Sigmoid colon (tissue), 7 donors: ENCODE results near the gene CD24. TPM values are rescaled to one million over a fixed set of nuclear protein-coding genes. Genes with fewer than 3 reads are reported as not detected.

Experiments used
- DNase-seq: peaks from one replicate; pipeline ENCODE4 v3.0.0-alpha.2; 2019
- H3K27ac ChIP-seq, 4 donors: fragments of 200-600 bp; sonication (generic); one replicate each; pipeline ENCODE4 v1.5.1; 2016 to 2019; ENCODE audit warnings: mild to moderate bottlenecking in 1 of 4
- H3K27me3 ChIP-seq, 3 donors: fragments of 200-600 bp; sonication (generic); one replicate each; pipeline ENCODE4 v1.5.1; 2019; ENCODE audit warnings: mild to moderate bottlenecking in 1 of 3
- H3K36me3 ChIP-seq, 4 donors: fragments of 200-600 bp; sonication (generic); one replicate each; pipeline ENCODE4 v1.5.1; 2016 to 2019
- H3K4me1 ChIP-seq, 4 donors: fragments of 200-600 bp; sonication (generic); one replicate each; pipeline ENCODE4 v1.5.1; 2017 to 2019
- H3K4me3 ChIP-seq, 4 donors: fragments of 200-600 bp; sonication (generic); one replicate each; pipeline ENCODE4 v1.5.1; 2017 to 2019; ENCODE audit warnings: mild to moderate bottlenecking in 2 of 4, moderate library complexity in 1 of 4
- H3K9me3 ChIP-seq, 4 donors: fragments of 200-600 bp in 3 of 4; sonication (generic) in 3 of 4; one replicate each; pipeline versions ENCODE4 v1.5.1 to v1.6.1; 2013 to 2019
- CTCF ChIP-seq, 4 experiments: fragments of 450-650 bp in 3 of 4; fragments of 200-600 bp in 1 of 4; IDR thresholded peaks; one replicate each; pipeline ENCODE4 v1.5.1; 2016 to 2019; ENCODE audit warnings: antibody characterized with exemption in 4 of 4, mild to moderate bottlenecking in 3 of 4, moderate library complexity in 2 of 4
- EP300 ChIP-seq, 4 donors: sonication (generic); formaldehyde crosslinking; IDR thresholded peaks; one replicate each; pipeline ENCODE4 v1.6.1; 2017; ENCODE audit warnings: antibody characterized with exemption in 4 of 4
- POLR2A ChIP-seq, 2 donors: fragments of 450-650 bp; IDR thresholded peaks; one replicate each; pipeline ENCODE4 v1.6.1; 2016; ENCODE audit warnings: antibody characterized with exemption in 2 of 2, mild to moderate bottlenecking in 2 of 2, moderate library complexity in 2 of 2
- POLR2AphosphoS5 ChIP-seq, 4 donors: sonication (generic); formaldehyde crosslinking; IDR thresholded peaks; one replicate each; pipeline ENCODE4 v1.6.1; 2017; ENCODE audit warnings: antibody characterized with exemption in 4 of 4
- WGBS, 2 donors: extraction: QIAGEN DNeasy Blood & Tissue Kit; methylation state at CpG; one replicate each; pipeline ENCODE4 v1.1.7; 2013; 5-methylcytosine and 5-hydroxymethylcytosine counted together
- intact Hi-C: fragments of 100-400 bp; cut with DNase I; formaldehyde crosslinking; loops from one replicate; pipeline ENCODE4 v1.15.1; 2023
- polyA plus RNA-seq, 3 donors: library from polyadenylated mRNA; stranded (reverse); fragments of 200-250 nt; gene quantifications; one replicate each; pipeline ENCODE4 v1.2.3, GENCODE V29; 2013
- total RNA-seq, 4 donors: library from RNA; depleted of rRNA; stranded (reverse); fragments of >200 nt; gene quantifications; one replicate each; pipeline ENCODE4 v1.1.0, GENCODE V29; 2016
- donor health status: healthy with polysubstance abuse.
- donor health status: Bipolar disorder and iron deficiency.
- donor health status: healthy.

Gene CD24
- total and polyA plus RNA-seq, 7 donors = 1.2 to 1,379 (median 13.2) TPM

- 82 to 88% methylated on average over 4 of the region's 4 CpGs for WGBS, 2 donors
- no peaks in the 10 kb centered on the region for H3K4me1 ChIP-seq
- no peaks in the 10 kb centered on the region for H3K36me3 ChIP-seq
- TF ChIP-seq POLR2A (IDR thresholded peaks at IDR 0.05) (no peak), CTCF (IDR thresholded peaks at IDR 0.05) (no peak), EP300 (IDR thresholded peaks at IDR 0.05) (no peak), POLR2AphosphoS5 (IDR thresholded peaks at IDR 0.05) (no peak)
- H3K27ac ChIP-seq = no peak overlapping the region
- H3K9me3 ChIP-seq = no peaks in the 10 kb centered on the region
- DNase-seq = no peak
- H3K4me3 ChIP-seq = no peak overlapping the region
- peaks cover 0 to 34% (median 0%) of the 10 kb centered on the region in 3 donors for H3K27me3 ChIP-seq
- intact Hi-C loops = no loop called here
These were observed 7.4 kb upstream of the CD24 start for GRCh38 chr6:106981926-106982325.

- Histone ChIP-seq H3K9me3 (no peaks in the 10 kb centered on the region), H3K36me3 (no peaks in the 10 kb centered on the region), H3K4me1 (no peaks in the 10 kb centered on the region), H3K27me3 (peaks cover 0 to 44% (median 6%) of the 10 kb centered on the region in 3 donors), H3K27ac (no peak overlapping the region), H3K4me3 (no peak overlapping the region)
- 91 to 93% methylated on average over 4 of the region's 4 CpGs for WGBS, 2 donors
- DNase-seq = no peak
- intact Hi-C loops = no loop called here
- no peak for TF ChIP-seq CTCF (IDR thresholded peaks at IDR 0.05)
- TF ChIP-seq EP300 (IDR thresholded peaks at IDR 0.05) = no peak
- no peak for TF ChIP-seq POLR2AphosphoS5 (IDR thresholded peaks at IDR 0.05)
- no peak for TF ChIP-seq POLR2A (IDR thresholded peaks at IDR 0.05)
These were observed 6.4 kb upstream of the CD24 start for GRCh38 chr6:106980926-106981325.

GRCh38 chr6:106979435-106979884, 4.9 kb upstream of the CD24 start:
- Histone ChIP-seq H3K36me3 (no peaks in the 10 kb centered on the region), H3K27me3 (peaks cover 2 to 55% (median 10%) of the 10 kb centered on the region in 3 donors), H3K9me3 (no peaks in the 10 kb centered on the region), H3K4me3 (no peak overlapping the region), H3K4me1 (peaks cover 0 to 11% (median 9%) of the 10 kb centered on the region in 4 donors), H3K27ac (no peak overlapping the region)
- peak; percentile 58 to 90 (median 72) for TF ChIP-seq CTCF (IDR thresholded peaks at IDR 0.05)
- TF ChIP-seq POLR2AphosphoS5 (IDR thresholded peaks at IDR 0.05) = no peak
- 0 to 1% methylated on average over 8 of the region's 8 CpGs for WGBS, 2 donors
- intact Hi-C loops = loop anchor here (2.0 to 5.0 kb wide), 2 partner anchors 522 to 641 kb away; no protein-coding TSS in a partner anchor
- DNase-seq = peak; percentile 87

- H3K36me3 ChIP-seq = no peaks in the 10 kb centered on the region
- 13 to 66% methylated on average over 3 of the region's 3 CpGs for WGBS, 2 donors
- TF ChIP-seq EP300 (IDR thresholded peaks at IDR 0.05) (no peak), POLR2A (IDR thresholded peaks at IDR 0.05) (no peak), POLR2AphosphoS5 (IDR thresholded peaks at IDR 0.05) (no peak), CTCF (IDR thresholded peaks at IDR 0.05) (no peak)
- no peak overlapping the region for H3K27ac ChIP-seq
- intact Hi-C loops = loop anchor here (5.0 kb wide), 1 partner anchor 520 kb away; no protein-coding TSS in a partner anchor
- peaks cover 0 to 27% (median 23%) of the 10 kb centered on the region in 4 donors for H3K4me1 ChIP-seq
- no peaks in the 10 kb centered on the region for H3K9me3 ChIP-seq
- DNase-seq = no peak
- H3K4me3 ChIP-seq = no peak overlapping the region
- peaks cover 23 to 66% (median 27%) of the 10 kb centered on the region in 3 donors for H3K27me3 ChIP-seq
These were observed 2.7 kb upstream of the CD24 start for GRCh38 chr6:106977246-106977645.

GRCh38 chr6:106976270-106976669, 1.7 kb upstream of the CD24 start:
- Histone ChIP-seq H3K4me3 (no peak overlapping the region), H3K36me3 (no peaks in the 10 kb centered on the region), H3K4me1 (peaks cover 0 to 27% (median 23%) of the 10 kb centered on the region in 4 donors), H3K27me3 (peaks cover 24 to 72% (median 28%) of the 10 kb centered on the region in 3 donors), H3K27ac (no peak overlapping the region), H3K9me3 (no peaks in the 10 kb centered on the region)
- no peak for TF ChIP-seq CTCF (IDR thresholded peaks at IDR 0.05)
- no peak for TF ChIP-seq POLR2AphosphoS5 (IDR thresholded peaks at IDR 0.05)
- TF ChIP-seq EP300 (IDR thresholded peaks at IDR 0.05) = no peak
- TF ChIP-seq POLR2A (IDR thresholded peaks at IDR 0.05) = no peak
- intact Hi-C loops = loop anchor here (5.0 kb wide), 1 partner anchor 519 kb away; no protein-coding TSS in a partner anchor
- 15 to 54% methylated on average over 5 of the region's 5 CpGs for WGBS, 2 donors
- DNase-seq = no peak
